ENCODE results near the gene SLC13A2. TPM values are rescaled to one million over a fixed set of nuclear protein-coding genes. Genes with fewer than 3 reads are reported as not detected.

Gene SLC13A2
- total and polyA plus RNA-seq, 3 donors from 2014 or later = 0.44 to 0.93 (median 0.79) TPM

DNA sequence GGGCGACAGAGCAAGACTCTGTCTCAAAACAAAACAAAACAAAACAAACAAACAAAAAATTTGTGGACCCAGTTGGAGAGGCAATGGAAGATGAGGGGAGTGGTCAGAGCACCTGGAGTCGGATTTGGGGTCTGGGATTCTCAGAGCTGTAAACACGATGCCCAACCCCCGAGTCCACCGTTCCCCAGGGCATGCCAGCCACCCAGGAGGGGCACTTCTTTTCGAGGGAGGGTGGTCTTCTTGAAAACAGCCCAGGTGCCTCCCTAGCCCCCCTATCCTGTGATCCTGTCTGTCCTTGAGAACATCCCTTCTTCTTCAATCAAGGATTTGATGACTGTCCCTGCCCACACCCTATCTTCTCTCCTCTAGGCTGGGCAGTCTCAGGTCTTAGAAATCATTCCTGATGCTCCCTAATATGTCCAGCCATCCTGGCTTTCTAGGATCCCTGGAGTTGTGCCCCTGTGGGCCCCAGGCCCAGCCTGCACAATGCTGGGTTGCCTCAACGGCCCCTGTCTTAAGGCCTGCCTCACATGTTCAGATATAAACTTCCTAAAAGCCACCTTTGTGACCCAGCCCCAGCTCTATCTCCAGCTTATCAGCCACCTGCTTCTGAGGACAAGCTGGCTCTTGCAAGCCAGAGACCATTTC lies 3.1 kb upstream of the SLC13A2 start:
- H3K4me3 ChIP-seq = no peak overlapping the region
- no peaks in the 10 kb centered on the region for H3K27me3 ChIP-seq
- no peaks in the 10 kb centered on the region for H3K9me3 ChIP-seq
- TF ChIP-seq, protein P1, sequence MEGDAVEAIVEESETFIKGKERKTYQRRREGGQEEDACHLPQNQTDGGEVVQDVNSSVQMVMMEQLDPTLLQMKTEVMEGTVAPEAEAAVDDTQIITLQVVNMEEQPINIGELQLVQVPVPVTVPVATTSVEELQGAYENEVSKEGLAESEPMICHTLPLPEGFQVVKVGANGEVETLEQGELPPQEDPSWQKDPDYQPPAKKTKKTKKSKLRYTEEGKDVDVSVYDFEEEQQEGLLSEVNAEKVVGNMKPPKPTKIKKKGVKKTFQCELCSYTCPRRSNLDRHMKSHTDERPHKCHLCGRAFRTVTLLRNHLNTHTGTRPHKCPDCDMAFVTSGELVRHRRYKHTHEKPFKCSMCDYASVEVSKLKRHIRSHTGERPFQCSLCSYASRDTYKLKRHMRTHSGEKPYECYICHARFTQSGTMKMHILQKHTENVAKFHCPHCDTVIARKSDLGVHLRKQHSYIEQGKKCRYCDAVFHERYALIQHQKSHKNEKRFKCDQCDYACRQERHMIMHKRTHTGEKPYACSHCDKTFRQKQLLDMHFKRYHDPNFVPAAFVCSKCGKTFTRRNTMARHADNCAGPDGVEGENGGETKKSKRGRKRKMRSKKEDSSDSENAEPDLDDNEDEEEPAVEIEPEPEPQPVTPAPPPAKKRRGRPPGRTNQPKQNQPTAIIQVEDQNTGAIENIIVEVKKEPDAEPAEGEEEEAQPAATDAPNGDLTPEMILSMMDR (IDR thresholded peaks at IDR 0.05) = no peak
- no peak for TF ChIP-seq POLR2A (IDR thresholded peaks at IDR 0.05)
- no peaks in the 10 kb centered on the region for H3K36me3 ChIP-seq (ENCODE audit: low read depth, missing control alignments)
- intact Hi-C loops (cut with DNase I; ENCODE audit: low total_unique reads) = no loop called here
- no peak for DNase-seq
- H3K27ac ChIP-seq = no peak overlapping the region
- H3K4me1 ChIP-seq = no peaks in the 10 kb centered on the region
- WGBS, 2 donors = 79 to 90% methylated on average over 7 of the region's 7 CpGs

DNA sequence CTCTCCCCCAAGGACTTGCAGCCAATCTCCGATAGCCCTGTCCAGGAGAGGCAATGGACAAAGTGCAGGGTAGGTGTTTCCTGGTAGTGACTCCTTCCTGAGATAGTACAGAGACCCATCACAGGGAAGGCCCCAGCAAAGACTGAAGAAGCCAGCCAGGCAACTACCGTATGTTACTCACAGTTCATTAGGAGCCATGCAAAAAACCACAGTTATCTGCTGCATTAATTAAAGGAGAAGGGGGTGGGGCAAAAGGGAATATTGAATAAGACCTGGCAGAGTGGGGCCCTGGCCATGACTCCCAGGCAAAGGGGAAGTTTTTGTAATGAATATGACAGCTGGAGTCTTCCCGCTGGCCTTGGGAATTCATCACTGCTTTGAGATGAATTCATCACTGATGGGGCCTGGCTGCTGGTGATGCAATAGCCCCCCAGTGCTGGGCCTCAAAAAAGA lies 2.5 kb upstream of the SLC13A2 start:
- no peak for DNase-seq
- H3K27me3 ChIP-seq = no peaks in the 10 kb centered on the region
- WGBS, 2 donors = 66 to 77% methylated on average over 3 of the region's 3 CpGs
- H3K9me3 ChIP-seq = no peaks in the 10 kb centered on the region
- no peak overlapping the region for H3K27ac ChIP-seq
- H3K4me3 ChIP-seq = no peak overlapping the region
- H3K4me1 ChIP-seq = no peaks in the 10 kb centered on the region
- TF ChIP-seq, protein P1 (IDR thresholded peaks at IDR 0.05) = no peak
- TF ChIP-seq POLR2A (IDR thresholded peaks at IDR 0.05) = no peak
- H3K36me3 ChIP-seq (ENCODE audit: low read depth, missing control alignments) = no peaks in the 10 kb centered on the region
- intact Hi-C loops (cut with DNase I; ENCODE audit: low total_unique reads) = no loop called here

DNA sequence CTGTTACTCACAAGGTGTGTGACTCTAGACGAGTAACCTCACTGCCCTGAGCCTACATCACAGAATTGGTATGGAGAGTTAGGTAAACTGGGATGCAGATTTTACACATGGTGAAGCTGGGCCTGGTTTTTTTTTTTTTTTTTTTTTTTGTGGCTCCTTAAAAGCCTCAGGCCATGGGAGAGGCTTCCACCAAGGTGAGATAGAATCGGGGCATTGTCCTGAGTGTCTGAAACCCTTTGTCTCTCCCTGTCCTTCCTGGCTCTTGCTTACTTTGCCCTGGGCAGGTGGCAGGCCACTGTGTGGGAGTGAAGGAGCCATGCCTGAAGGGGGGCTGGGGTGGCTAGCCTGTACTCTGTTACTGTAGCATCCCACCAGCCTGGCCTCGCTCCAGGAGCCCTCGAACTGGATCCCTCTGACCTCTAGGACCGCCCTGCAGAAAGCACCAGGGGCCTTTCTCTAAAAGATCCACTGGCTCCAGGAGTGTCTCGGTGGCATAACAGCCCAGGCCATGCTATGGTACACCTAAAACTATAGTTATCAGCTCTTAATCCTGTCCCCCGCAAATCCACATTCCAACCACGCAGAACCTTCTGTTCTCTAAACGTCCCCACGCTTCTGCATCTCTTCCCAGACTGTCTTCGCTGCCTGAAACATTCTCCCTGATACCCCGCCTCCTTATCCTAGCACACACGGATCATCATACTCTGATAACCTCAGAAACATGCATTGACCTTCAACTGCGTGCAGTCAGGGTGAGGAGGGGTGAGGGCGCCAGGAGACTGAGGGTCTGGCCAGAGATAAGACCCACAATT lies 1.7 kb upstream of the SLC13A2 start:
- H3K4me3 ChIP-seq = no peak overlapping the region
- no peak for DNase-seq
- no peaks in the 10 kb centered on the region for H3K27me3 ChIP-seq
- TF ChIP-seq POLR2A (IDR thresholded peaks at IDR 0.05) = no peak
- TF ChIP-seq, protein P1 (IDR thresholded peaks at IDR 0.05) = no peak
- no peaks in the 10 kb centered on the region for H3K4me1 ChIP-seq
- no peaks in the 10 kb centered on the region for H3K9me3 ChIP-seq
- H3K27ac ChIP-seq = no peak overlapping the region
- intact Hi-C loops (cut with DNase I; ENCODE audit: low total_unique reads) = no loop called here
- WGBS, 2 donors = 48 to 56% methylated on average over 12 to 15 of the region's 15 CpGs
- H3K36me3 ChIP-seq (ENCODE audit: low read depth, missing control alignments) = no peaks in the 10 kb centered on the region

DNA sequence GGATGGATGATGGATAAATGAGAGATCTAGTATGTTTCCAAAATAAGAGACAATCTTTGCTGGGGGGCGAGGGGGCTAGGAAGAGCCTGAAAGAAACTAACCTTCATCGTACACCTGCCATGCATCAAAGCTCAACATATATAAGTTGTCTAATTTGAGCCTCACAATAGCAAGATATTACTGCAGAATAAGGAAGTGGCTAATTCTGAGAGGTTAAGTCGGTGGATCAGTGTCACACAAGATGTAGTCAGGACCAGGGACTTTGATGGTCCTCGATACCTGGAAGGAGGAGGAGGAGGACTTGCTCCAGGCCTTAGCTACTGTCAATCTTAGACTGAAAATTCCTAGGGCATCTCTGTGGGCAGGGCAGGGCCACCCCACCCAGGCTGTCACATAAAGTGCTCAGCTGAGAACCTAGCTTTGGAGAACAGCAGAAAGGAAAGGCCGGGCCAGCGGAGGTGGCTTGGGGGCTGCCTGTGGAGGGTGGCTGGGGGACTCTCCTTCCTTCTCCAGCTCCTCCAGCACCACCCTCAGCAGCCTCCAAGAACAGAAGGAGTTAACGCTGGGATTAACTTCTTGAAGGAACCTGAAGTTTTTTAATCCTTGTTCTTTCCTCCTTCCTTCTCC lies 460 bp upstream of the SLC13A2 start:
- TF ChIP-seq, protein P1 (IDR thresholded peaks at IDR 0.05) = no peak
- TF ChIP-seq POLR2A (IDR thresholded peaks at IDR 0.05) = no peak
- intact Hi-C loops (cut with DNase I; ENCODE audit: low total_unique reads) = no loop called here
- Histone ChIP-seq H3K4me3 (no peak overlapping the region), H3K9me3 (no peaks in the 10 kb centered on the region), H3K27ac (no peak overlapping the region), H3K4me1 (no peaks in the 10 kb centered on the region), H3K36me3 (ENCODE audit: low read depth, missing control alignments) (no peaks in the 10 kb centered on the region), H3K27me3 (no peaks in the 10 kb centered on the region)
- DNase-seq = no peak
- WGBS, 2 donors = 83 to 93% methylated on average over 7 of the region's 7 CpGs

All from testis (tissue), 3 donors.